Measurements from ENCODE around the gene PROK1. TPM values are rescaled to one million over a fixed set of nuclear protein-coding genes. Genes with fewer than 3 reads are reported as not detected.
A peak's percentile ranks its signal among the peaks of the same experiment; 100 is the strongest.

PROK1 gene
- total RNA-seq, 2 donors from 2014 or later, result 0.21 TPM; not detected in 1

GRCh38 chr1:110480356-110481096 lies 29.6 kb downstream of the PROK1 start:
- Mint-ChIP-seq H3K4me3 (no peak overlapping the region), H3K36me3 (no peaks in the 10 kb centered on the region), H3K27me3 (peaks cover 15 to 23% of the 10 kb centered on the region in 2 donors), H3K27ac (no peak overlapping the region), H3K9me3 (no peaks in the 10 kb centered on the region), H3K4me1 (ENCODE audit: low read depth in 2 of 2) (no peaks in the 10 kb centered on the region)
- DNase-seq (ENCODE audit: low spot score) (no peak), ATAC-seq (no peak)

DNA sequence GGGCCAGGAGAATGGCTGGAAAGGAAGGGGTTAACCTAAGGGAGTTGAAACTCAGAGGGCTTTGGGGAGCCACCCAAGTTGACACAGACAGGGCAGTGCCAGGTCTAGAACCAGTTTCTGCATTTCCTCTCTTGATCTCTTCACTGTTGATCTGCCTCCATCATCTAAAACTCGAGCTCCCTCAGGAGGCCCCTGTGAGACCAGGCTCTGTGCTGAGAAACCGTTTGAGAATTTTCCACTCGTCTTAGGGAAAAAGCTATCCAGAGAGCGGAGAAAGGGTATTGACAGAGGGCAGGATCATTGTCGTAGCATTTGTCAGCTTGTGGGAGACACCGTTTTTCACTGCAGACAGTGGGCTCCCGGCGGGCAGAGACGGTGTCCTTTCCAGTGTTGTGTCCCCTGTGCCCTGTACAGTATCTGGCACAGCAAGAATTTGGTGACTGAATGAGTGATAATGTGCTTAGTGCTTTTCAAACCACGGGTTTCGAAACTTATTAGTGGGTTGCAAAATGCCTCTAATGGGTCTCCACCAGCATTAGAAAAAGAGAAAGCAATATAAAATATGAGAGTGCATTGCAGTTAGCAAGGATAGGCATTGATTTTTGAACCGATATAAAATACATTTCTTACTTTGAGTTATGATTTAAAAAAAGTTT lies 31.1 kb downstream of the PROK1 start:
- no peak for ATAC-seq
- Mint-ChIP-seq H3K4me3 (no peak overlapping the region), H3K36me3 (no peaks in the 10 kb centered on the region), H3K9me3 (no peaks in the 10 kb centered on the region), H3K4me1 (ENCODE audit: low read depth in 2 of 2) (no peaks in the 10 kb centered on the region), H3K27ac (no peak overlapping the region), H3K27me3 (peaks cover 18% of the 10 kb centered on the region in 2 donors)
- no peak for DNase-seq (ENCODE audit: low spot score)

- H3K36me3 Mint-ChIP-seq, result no peaks in the 10 kb centered on the region
- no peak overlapping the region for H3K27ac Mint-ChIP-seq
- no peaks in the 10 kb centered on the region for H3K9me3 Mint-ChIP-seq
- no peak overlapping the region for H3K4me3 Mint-ChIP-seq
- H3K4me1 Mint-ChIP-seq (ENCODE audit: low read depth in 2 of 2), result no peaks in the 10 kb centered on the region
- peaks cover 16 to 18% of the 10 kb centered on the region in 2 donors for H3K27me3 Mint-ChIP-seq
- DNase-seq (ENCODE audit: low spot score) (no peak), ATAC-seq (no peak)
Measured at GRCh38 chr1:110482662-110483307, 31.8 kb downstream of the PROK1 start.

- DNase-seq (ENCODE audit: low spot score) (no peak), ATAC-seq (no peak)
- H3K4me3 Mint-ChIP-seq, result no peak overlapping the region
- H3K9me3 Mint-ChIP-seq, result no peaks in the 10 kb centered on the region
- H3K27me3 Mint-ChIP-seq, result peaks cover 15 to 18% of the 10 kb centered on the region in 2 donors
- H3K27ac Mint-ChIP-seq, result no peak overlapping the region
- no peaks in the 10 kb centered on the region for H3K36me3 Mint-ChIP-seq
- H3K4me1 Mint-ChIP-seq (ENCODE audit: low read depth in 2 of 2), result no peaks in the 10 kb centered on the region
Measured at GRCh38 chr1:110483308-110483685, 32.3 kb downstream of the PROK1 start.

DNA sequence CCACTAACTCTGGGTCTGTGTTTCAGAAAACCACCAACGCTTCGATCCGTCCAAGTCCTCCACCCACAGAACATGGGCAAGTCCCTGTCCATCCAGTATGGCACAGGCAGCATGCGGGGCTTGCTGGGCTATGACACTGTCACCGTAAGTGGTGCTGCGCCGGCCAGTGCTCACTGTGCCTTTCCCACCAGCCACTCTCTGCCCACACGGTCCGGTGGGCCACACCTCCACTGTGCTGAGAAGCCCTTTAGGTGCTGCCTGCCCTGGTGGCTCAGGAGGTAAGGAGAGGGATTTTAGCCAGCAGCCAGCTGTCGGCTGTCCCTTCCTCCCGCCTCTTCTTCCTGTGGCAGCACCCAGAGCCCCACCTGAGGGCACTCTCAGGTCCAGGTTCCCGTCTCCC lies 33.9 kb downstream of the PROK1 start:
- Mint-ChIP-seq H3K4me3 (no peak overlapping the region), H3K9me3 (no peaks in the 10 kb centered on the region)
- ATAC-seq, result no peak

GRCh38 chr1:110485725-110486124 lies 34.8 kb downstream of the PROK1 start:
- H3K27ac Mint-ChIP-seq, result no peak overlapping the region
- no peaks in the 10 kb centered on the region for H3K36me3 Mint-ChIP-seq
- no peaks in the 10 kb centered on the region for H3K9me3 Mint-ChIP-seq
- no peak overlapping the region for H3K4me3 Mint-ChIP-seq
- DNase-seq (ENCODE audit: low spot score) (no peak), ATAC-seq (no peak)
- peaks cover 15 to 18% of the 10 kb centered on the region in 2 donors for H3K27me3 Mint-ChIP-seq
- no peaks in the 10 kb centered on the region for H3K4me1 Mint-ChIP-seq (ENCODE audit: low read depth in 2 of 2)

More for the DNA sequence above, 33.9 kb downstream of the PROK1 start:
- Mint-ChIP-seq H3K27ac (no peak overlapping the region), H3K4me1 (ENCODE audit: low read depth in 2 of 2) (no peaks in the 10 kb centered on the region), H3K36me3 (no peaks in the 10 kb centered on the region), H3K27me3 (peaks cover 15 to 18% of the 10 kb centered on the region in 2 donors)
- no peak for DNase-seq (ENCODE audit: low spot score)

DNA sequence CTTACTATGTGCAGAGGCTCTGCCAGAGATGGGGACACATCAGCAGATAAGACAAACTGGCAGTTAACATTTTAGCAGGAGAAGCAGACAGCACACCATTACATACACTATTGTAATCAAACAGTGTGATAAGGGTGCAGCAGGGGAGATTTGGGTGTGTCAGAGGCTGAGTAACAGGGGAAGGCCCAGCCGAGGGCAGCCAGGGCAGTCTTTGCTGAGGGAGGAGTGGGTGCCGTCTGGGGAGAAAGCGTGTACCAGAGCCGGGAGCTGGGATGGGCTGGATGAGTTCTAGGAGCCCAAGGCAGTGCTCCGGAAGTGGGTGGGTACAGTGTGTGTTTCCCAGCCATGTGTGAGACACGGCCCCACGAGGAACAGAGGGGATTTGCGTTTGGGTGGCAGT lies 36.8 kb downstream of the PROK1 start:
- H3K27me3 Mint-ChIP-seq, result peaks cover 11 to 18% of the 10 kb centered on the region in 2 donors
- no peak overlapping the region for H3K4me3 Mint-ChIP-seq
- no peaks in the 10 kb centered on the region for H3K9me3 Mint-ChIP-seq
- H3K27ac Mint-ChIP-seq, result no peak overlapping the region
- H3K4me1 Mint-ChIP-seq (ENCODE audit: low read depth in 2 of 2), result no peaks in the 10 kb centered on the region
- ATAC-seq (no peak), DNase-seq (ENCODE audit: low spot score) (no peak)
- no peaks in the 10 kb centered on the region for H3K36me3 Mint-ChIP-seq

GRCh38 chr1:110488161-110488560 lies 37.2 kb downstream of the PROK1 start:
- peak in 1 of 2 donors; percentile 2 for ATAC-seq
- Mint-ChIP-seq H3K4me3 (no peak overlapping the region), H3K27me3 (peaks cover 10 to 18% of the 10 kb centered on the region in 2 donors), H3K4me1 (ENCODE audit: low read depth in 2 of 2) (no peaks in the 10 kb centered on the region), H3K9me3 (no peaks in the 10 kb centered on the region), H3K27ac (no peak overlapping the region), H3K36me3 (no peaks in the 10 kb centered on the region)
- no peak for DNase-seq (ENCODE audit: low spot score)

GRCh38 chr1:110488867-110489266 lies 37.9 kb downstream of the PROK1 start:
- ATAC-seq (no peak), DNase-seq (ENCODE audit: low spot score) (no peak)
- Mint-ChIP-seq H3K4me3 (no peak overlapping the region), H3K4me1 (ENCODE audit: low read depth in 2 of 2) (no peaks in the 10 kb centered on the region), H3K36me3 (no peaks in the 10 kb centered on the region), H3K27ac (no peak overlapping the region), H3K27me3 (peaks cover 4 to 11% of the 10 kb centered on the region in 2 donors), H3K9me3 (no peaks in the 10 kb centered on the region)

DNA sequence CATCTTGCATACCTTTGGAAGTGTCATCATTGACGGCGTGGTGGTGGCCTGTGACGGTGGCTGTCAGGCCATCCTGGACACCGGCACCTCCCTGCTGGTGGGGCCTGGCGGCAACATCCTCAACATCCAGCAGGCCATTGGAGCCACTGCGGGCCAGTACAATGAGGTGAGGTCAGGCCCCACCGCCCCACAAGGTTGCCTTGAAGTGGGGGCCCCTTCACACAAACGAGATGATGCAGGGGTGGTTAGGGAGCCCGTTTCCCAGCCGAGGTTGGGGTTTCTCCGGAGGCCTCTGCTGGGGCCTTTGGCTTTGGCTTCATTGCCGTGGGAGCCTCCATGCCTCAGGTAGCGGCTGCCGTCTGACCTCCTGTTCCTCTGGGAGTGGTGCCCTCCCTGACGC lies 38.5 kb downstream of the PROK1 start:
- Mint-ChIP-seq H3K27ac (no peak overlapping the region), H3K27me3 (peaks cover 4 to 11% of the 10 kb centered on the region in 2 donors), H3K9me3 (no peaks in the 10 kb centered on the region), H3K36me3 (no peaks in the 10 kb centered on the region), H3K4me1 (ENCODE audit: low read depth in 2 of 2) (no peaks in the 10 kb centered on the region), H3K4me3 (no peak overlapping the region)
- ATAC-seq (no peak), DNase-seq (ENCODE audit: low spot score) (no peak)

DNA sequence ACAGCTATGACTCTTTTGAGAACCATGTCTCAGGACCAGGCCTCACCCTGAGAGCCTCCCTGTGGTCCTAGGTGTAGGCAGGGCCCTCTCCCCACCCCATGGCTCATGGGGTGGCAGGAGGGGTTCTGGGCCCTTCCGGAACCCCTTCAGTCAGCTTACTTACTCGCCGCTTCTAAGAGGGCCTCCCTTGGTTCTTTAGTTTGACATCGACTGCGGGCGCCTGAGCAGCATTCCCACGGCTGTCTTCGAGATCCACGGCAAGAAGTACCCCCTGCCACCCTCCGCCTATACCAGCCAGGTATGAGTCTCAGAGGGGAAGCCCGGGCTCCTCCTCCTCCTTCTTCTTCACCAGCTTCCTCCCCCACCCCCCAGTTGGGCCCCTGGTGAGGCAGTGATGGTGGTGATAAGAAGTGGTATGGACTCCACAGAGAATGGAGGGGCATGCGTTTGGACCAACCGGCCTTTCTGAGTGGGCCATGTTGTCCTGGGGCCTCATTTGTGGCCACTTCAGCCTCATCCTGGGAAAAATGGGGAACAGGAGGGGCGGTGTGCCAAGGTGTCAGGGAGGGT lies 39.1 kb downstream of the PROK1 start:
- peaks cover 3 to 8% of the 10 kb centered on the region in 2 donors for H3K27me3 Mint-ChIP-seq
- H3K4me3 Mint-ChIP-seq, result no peak overlapping the region
- no peaks in the 10 kb centered on the region for H3K9me3 Mint-ChIP-seq
- H3K27ac Mint-ChIP-seq, result no peak overlapping the region
- ATAC-seq (no peak), DNase-seq (ENCODE audit: low spot score) (no peak)
- H3K4me1 Mint-ChIP-seq (ENCODE audit: low read depth in 2 of 2), result no peaks in the 10 kb centered on the region
- no peaks in the 10 kb centered on the region for H3K36me3 Mint-ChIP-seq

- no peaks in the 10 kb centered on the region for H3K4me1 Mint-ChIP-seq (ENCODE audit: low read depth in 2 of 2)
- no peaks in the 10 kb centered on the region for H3K9me3 Mint-ChIP-seq
- no peak for ATAC-seq
- H3K27ac Mint-ChIP-seq, result peak overlapping the region in 1 of 2 donors; percentile 13
- no peaks in the 10 kb centered on the region for H3K36me3 Mint-ChIP-seq
- H3K4me3 Mint-ChIP-seq, result no peak overlapping the region
- DNase-seq (ENCODE audit: low spot score), result no peak
- H3K27me3 Mint-ChIP-seq, result no peaks in the 10 kb centered on the region
Measured at GRCh38 chr1:110490791-110491451, 40.0 kb downstream of the PROK1 start.

DNA sequence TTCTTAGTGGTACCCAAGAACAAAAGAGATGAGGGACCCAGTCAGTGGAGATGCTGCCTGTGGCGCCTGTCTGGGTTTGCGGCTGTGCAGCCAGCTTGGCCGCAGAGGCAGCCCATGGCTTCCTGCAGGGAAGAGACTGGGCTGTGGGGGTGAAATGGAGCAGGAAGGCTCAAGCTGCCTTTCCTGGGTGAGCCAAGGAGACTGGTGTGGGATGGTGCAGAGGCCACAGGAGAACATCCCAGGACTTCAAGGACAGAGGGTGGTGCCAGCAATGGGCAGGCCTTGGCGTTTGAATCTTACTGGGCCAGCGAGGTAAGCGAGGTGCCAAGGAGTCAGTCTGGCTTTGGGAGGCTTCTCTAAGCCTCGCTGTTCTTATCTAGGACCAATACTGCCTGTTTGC lies 41.6 kb downstream of the PROK1 start:
- no peak for ATAC-seq
- no peak overlapping the region for H3K4me3 Mint-ChIP-seq

More for the DNA sequence above, 41.6 kb downstream of the PROK1 start:
- DNase-seq (ENCODE audit: low spot score), result no peak
- no peaks in the 10 kb centered on the region for H3K36me3 Mint-ChIP-seq
- no peaks in the 10 kb centered on the region for H3K9me3 Mint-ChIP-seq
- no peaks in the 10 kb centered on the region for H3K4me1 Mint-ChIP-seq (ENCODE audit: low read depth in 2 of 2)
- no peak overlapping the region for H3K27ac Mint-ChIP-seq
- H3K27me3 Mint-ChIP-seq, result no peaks in the 10 kb centered on the region

All from natural killer cell treated with Interleukin-12 subunit alpha and Interleukin-12 subunit beta and Interleukin-15 and Interleukin-18, amount 100 ng/mL, for 72 hours (primary cell).